ENCODE measurements around the gene TBX20.
"Not testable (repeated sequence)": the region's sequence is repeated elsewhere in the genome, so short reads cannot be mapped to it uniquely, and the experiment has no call there.

The TBX20 gene

DNA sequence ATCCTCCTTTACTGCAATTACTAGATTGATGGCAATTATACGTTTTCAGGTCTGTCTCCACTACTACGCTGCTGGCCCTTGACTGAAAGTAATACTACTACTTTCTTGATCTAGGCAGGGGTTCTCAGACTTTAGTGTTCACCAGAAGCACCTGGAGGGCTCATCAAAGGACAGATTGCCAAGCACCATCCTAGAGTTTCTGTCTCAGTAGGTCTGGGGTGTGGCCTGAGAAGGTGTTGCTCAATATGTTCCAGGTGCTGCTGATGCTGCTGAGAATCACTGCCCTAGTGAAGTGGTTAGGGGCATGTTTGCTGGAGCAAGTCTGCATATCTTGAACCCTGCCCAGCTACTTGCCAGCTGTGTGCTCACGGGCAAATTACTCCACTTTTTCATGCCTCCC lies 37.9 kb downstream of the TBX20 start:
- DNase-seq: peak; percentile 6

DNA sequence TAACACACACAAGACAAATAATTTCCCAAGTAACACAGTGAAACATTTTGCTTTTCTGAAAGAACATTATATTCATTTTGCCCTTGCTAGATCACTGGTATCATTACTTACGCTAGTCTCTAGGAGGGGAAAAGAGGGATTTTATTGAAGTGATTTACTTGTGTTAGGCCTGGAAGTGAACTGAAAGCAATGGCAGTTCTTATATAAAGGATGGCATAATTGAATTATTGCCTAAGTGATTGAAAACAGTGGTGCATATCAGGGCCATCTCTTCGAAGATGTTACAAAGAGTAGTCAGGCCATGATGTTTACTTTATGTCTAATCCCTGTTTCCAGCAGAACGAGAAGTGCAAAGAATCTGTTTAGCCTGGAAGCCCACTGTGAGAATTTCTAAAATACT lies 38.8 kb downstream of the TBX20 start:
- not testable (repeated sequence) for DNase-seq

DNA sequence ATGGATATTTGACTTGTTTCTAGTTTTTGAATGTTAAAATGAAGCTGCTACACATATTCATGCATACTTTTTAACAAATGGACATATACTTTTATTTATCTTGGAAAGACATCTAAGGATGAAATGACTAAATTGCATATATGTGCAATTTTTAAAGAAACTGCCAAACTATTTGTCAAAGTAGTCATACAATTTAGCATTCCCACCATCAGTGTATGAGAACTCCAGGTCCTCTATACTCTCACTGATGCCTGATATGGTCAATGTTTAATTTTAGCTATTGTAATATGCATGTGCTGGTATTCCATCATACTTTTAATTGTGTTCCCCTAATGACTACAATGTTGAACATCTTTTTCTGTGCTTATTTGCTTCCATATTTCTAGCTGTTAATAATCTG lies 47.0 kb downstream of the TBX20 start:
- not testable (repeated sequence) for DNase-seq

DNA sequence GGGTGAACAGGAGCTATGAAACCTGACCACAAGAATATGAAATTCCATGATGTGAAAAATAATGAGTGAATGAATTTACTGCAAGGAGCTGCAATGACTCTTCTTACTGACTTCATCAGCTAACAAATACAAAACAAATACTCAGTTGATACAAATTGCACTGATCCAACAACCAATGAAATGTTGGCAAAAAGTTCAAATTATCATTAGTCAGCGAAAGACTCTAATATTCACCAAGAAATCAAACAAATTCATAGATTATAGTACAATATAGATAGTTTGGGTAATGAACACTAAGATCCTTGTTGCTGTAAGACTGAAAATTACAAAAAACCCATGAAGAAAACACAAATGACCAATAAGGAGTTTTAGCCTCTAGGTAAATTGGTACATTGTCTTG lies 49.0 kb downstream of the TBX20 start:
- DNase-seq: not testable (repeated sequence)

DNA sequence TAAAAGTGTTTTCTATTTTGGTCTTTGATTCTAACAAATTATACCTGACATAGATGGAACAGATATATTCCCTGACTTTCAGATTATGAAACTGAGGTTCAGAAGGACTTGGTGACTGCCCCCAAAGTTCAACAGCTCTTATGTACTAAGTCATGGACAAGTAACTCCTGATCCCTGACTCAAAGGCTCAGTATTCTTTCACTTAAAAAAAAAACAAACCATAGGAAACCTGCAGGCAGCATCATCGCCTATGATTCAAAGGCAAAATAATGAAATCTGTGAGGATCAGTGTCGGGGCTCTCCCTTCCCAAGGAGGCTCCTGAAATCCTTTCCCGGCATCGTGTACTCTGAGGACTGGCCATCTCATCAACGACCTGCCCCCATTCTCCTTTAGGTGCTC lies 49.9 kb downstream of the TBX20 start:
- DNase-seq: not testable (repeated sequence)

DNA sequence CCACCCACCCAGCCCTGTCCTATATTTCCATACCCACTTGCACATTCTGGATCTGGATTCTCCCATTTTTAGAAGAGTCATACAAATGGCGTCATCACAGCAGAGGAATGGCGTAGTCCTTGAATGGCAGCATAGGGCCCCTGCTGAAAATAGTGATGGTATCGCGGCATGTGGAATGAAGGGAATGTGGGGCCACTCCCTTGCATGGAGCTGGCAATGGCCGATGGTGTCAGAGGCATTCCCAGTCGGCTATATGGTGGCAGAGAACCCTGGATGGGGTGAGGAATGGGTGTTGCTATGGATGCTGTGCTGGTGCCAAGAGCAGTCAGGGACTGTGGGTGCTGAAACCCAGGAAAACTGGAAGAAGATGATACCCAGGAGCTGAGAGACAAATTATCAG lies 51.5 kb downstream of the TBX20 start:
- DNase-seq: not testable (repeated sequence)

DNA sequence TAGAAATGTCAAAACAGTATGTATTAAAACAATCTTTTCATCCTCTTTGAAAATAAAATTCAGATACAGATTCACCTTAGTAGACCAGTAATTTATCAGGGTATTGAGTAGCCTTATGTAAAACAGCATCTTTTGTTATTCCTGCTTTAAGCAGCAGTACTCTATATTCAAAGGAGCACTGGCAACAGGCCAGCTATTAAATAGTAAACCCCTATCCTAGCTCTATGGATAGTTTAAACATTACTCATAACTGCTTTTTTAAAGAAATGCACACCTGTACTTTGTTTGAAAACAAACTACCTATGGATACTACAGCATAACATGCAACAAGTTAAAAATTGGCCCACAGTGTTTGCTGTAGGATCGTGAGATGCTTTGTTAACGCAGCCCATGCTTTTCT lies 53.7 kb downstream of the TBX20 start:
- DNase-seq: peak; percentile 58

DNA sequence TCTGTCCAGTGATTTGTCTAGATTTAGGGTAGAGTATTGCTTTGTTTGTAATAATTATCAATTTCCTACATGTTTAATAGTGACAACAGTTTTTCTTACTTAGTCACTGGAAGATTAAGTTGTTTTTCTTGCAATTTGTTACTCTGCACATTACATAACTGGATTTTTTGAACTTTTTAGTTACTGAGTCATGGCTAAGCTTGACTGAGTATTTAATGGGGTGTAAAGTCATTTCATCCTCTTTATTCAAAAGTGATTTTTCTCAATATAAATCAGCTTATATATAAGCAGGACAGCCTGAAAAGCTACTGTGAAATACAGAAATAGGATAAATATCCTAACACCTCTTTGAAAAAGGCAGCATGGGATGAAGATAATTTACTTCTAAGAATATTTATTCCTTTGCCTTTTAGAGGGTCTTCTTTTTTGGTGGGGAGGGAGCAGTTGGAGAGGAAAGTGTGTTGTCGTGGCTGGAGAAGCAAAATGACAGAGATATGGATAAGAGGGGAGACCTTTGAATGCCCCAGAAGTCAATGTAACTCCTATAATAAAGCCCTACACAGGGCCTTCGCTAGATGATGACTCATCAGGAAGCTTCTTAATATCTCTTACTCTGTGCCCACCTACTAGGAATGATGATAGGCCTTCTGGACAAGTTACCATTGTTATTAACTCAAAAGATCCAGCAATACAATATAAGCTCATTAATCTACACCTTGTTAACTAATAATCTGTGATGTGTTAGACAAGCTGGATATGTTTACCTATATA lies 55.3 kb downstream of the TBX20 start:
- DNase-seq: peak; percentile 4

DNA sequence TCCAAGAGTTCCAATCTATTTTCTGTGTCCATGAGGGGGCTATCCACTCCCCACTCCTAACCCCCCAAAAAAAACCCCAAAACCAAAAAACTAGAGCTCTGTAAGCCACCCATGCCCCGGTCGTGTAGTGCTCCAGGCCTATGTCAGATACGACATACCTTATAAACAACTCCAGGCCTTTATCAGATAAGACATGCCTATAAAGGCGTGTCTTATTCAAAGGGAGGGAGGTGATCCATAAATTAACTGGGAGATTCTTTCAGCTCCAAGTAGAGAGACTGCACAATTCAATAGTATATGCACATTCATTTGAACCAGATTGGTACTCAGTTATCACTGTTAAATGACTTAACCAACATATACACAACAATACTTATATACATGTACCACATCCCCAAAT lies 62.3 kb downstream of the TBX20 start:
- not testable (repeated sequence) for DNase-seq

DNA sequence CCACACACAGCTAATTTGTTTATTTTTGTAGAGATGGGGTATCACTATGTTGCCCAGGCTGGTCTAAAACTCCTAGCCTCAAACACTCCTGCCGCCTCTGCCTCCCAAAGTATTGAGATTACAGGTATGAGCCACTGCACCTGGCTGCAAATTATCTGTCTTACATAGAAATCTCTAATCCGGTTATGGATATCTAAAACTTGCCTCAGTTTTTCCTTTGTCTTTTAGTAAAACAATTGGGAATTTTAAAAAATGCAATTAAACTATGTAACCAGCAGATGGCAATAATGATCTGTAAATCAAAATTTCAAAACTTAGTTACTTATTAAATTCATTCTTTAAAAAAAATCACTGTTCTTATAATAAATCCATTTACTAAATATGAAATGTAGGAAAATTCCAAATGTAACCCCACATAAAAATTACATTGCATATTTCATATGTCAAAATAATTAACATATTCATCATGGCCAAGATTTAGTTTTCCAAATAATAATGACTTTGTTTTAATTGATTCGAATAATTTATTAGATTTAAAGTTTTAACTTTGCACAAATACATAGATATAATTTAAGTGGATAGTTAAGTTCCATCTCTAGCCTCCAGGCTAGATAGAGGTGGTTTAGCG lies 63.6 kb downstream of the TBX20 start:
- not testable (repeated sequence) for DNase-seq

DNA sequence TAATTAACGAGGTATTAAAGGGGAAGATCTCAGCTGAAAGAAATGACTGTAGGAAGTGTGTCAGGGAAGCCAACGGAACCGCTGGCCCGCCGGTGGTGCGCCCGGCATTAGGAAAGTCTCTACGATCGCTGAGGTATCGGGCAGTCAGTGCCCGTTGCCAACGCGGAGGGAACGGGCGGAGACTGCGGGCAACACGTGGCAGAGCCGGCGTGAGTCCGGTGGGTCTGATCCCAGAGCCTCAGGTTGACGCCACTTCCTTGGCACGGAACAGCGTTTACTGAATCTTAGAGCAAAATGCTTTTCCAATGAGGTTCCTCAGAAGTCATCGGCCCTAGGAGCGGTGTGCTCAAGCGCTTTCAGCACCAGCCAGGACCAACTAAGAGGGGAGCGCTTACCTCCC lies 67.1 kb downstream of the TBX20 start:
- peak; percentile 73 for DNase-seq

DNA sequence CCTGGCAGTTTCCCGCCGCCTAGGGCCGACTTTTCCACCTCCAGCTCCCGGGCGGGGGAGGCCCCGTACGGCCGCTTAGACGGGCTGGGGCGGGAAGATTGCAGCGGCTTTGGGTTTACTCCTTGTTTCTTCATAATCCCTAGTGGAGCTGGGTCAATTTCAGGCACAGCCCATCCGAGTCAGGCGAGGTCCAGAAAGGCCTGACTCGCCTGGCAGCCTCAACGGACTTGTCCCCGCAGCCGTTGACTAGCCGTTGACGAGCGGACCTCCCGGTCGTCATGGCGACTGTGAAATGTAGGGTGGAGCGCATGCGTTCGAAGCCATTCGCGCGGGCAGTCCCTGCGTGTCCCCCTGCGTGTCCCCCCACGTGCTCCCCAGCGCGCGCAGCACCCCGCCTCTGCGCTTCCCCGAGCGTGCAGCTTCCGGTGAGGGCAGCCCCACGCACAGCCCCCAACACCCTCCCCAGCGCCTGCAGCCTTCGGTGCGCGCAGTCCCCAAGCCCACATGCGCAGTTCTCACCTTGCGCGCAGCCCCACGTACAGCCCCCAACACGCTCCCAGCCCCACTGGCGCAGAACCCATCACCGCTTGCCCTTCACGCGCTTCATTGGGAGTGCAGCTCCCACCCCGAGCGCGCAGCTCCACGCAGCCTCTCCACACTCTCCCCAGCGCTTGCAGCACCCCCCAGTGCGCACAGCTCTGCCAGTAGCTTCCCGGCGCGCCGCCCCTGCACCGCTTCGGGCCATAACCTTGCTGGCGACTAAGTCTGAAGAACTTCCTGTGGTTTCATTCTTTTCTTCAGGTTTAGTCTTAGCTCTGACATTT lies 67.8 kb downstream of the TBX20 start:
- DNase-seq: peak; percentile 88

DNA sequence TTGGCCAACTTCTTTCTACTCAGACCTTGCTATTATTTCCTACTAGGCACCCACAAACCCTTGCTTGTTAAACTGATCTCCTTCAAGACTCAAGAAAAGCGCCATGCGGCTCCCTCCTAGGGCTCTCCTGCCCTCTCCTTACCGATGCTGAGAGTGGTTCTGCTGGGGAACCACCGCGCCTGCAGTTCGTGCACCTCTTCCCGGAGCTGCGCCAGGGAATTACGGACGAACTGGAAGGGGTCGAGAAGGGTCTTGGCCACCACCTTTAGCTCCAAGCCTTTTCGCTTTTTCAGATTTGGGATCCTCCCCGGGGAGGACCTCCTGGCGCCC lies 68.4 kb downstream of the TBX20 start:
- DNase-seq: not testable (repeated sequence)

DNA sequence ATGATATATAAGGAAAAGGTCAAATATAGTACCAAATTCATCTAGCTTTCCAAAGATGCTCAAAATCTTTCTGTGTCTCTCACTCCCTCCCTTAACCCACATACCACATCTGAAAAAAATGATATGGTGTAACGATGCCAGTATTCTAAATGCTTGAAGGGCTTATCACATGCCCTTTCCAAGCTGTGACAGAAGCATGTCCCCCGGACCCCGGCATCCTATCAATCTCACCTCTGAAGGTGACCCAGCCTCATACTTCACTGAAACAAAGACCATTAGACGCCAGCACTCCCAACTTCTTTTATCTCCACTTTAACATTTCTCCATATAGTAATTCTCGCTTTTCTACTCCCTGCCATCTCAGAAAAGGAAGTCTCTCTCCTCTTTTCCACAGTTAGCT lies 68.9 kb downstream of the TBX20 start:
- peak; percentile 8 for DNase-seq

DNA sequence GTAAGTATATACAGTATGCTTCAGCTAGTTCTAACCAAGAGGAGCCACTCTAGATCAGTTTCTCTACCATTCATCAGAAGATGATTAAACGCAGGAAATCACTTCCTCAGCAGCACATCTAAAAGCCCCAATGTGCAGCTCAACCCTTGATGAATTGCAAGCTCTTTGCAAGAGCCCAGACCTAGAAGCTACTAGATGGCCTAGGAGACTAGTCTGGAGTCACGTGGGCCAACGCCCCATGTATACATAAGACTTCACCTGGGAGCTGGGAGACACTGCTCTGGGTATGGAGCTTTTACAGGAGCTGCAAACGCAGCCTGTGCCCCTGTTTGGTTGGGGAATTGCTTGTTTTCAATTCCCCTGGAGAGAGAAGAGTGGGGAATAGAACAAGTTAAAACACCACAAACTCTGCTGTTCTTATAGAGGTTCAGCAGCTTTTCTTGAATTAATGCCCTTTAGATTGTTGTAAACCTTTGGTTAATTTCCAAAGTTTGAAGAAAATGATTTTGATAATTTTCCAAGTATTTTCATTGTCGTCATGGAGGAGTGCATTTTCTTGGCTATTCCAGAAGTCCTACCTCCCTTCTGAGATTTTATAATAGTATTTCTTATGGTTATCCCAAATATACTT lies 69.9 kb downstream of the TBX20 start:
- DNase-seq: peak; percentile 75

DNA sequence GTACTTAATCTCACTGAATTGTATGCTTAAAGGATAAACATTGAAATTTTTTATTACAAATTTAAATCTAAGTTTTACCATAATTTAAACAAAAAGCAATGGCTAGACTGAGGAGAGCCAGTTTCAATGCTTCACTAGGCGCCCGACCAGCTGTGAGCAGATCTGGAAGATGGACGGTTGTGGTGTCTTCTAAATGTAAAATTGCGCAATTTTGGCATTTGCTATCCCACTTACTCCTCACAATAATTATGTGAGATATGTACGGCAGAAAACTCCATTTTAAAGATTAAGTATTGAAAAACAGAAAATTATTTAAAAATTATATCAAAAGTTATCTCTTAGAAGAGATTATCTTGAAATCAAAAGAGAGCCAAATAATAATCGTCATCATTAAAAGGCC lies 73.2 kb downstream of the TBX20 start:
- DNase-seq: not testable (repeated sequence)

DNA sequence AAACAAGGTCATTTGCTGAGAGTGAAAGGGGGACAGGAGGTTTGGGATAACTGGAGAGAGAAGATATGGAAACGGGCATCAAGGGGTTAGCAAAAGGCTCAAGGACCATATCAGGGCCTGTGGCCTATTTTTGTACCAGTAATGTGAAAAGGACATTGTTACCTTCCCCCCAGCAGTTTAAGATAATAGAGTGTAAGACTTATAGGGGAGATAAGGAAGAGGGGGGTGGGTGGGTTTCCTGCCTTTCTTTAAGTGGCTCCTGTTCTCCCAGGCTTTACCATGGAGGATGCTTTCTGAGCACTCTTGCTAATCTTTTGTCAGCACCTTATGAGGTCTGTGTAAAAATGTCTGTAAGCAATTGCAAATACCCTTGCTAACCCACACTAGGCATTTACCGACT lies 80.7 kb downstream of the TBX20 start:
- DNase-seq: not testable (repeated sequence)

DNA sequence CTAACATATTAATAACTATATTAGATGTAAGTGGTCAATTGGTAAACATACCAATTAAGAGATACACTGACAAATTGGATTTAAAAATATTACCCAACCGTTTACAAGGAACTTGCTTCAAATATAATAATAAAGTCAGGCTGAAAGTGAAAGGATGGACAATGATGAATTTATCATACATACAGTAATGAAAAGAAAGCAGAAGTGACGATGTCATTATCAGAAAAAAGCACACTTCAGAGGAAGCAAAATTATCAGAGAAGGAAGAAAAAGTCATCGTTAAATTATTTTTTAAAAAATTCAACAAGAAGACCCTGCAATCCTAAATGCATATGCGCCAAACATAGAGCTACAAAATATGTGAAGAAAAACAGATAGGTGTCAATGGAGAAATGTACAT lies 81.8 kb downstream of the TBX20 start:
- not testable (repeated sequence) for DNase-seq

DNA sequence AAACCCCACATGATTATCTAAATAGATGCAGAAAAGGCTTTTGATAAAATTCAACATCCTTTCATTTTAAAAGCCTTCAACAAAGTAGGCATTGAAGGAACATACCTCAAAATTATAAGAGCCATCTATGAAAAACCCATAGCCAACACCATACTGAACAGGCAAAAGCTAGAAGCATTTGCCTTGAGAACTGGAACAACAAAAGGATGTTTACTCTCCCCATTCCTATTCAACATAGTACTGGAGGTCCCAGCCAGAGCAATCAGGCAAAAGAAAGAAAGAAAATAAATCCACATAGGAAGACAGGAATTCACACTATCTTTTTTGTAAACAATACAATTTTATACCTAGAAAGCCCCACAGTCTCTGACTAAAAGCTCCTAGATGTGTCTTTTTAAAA lies 86.2 kb downstream of the TBX20 start:
- DNase-seq: not testable (repeated sequence)

DNA sequence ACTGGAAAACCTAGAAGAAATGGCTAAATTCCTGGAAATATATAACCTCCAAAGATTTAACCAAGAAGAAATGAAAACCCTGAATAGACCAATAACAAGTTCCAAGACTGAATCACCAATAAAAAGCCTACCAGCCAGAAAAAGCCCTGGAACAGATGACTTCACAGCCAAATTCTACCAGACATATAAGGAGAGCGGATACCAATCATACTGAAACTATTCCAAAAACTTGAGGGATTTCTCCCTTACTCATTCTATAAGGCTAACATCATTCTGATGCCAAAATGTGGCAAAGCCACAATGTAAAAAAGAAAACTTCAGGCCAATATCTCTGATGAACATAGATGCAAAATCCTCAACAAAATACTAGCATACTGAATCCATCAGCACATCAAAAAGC lies 86.7 kb downstream of the TBX20 start:
- not testable (repeated sequence) for DNase-seq

DNA sequence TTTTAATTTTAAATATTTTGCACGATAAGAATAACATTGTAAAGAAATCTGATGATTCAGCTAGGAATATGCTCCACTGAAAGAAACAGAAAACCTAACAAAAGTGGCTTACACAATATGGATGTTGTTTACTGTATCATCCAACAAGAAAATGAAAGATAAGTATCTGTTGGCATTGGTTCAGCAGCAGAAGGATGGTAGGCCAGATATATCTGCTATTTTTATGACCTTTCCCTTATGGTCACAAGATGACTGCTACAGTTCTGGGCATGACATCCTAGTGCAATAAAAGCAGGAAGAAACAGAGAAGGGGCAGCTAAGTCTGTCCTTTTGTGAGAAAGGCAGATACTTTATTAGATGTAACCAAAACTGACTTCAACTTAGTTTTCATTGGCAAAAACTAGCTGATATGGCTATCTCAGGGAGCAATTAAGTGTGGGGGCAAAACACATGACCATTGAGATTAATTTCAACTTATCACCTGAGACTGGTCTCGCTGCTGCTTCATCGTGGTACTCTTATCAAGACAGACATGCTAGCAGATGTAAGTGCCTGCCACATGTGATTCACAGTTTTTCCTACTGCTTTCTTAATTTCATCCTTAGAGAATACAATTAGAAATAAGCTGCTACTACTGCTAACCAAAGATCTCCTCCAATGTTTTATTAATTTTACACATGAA lies 92.7 kb downstream of the TBX20 start:
- not testable (repeated sequence) for DNase-seq
